ENCODE results near the gene KDM6B.
A peak's percentile ranks its signal among the peaks of the same experiment; 100 is the strongest.

KDM6B gene

DNA sequence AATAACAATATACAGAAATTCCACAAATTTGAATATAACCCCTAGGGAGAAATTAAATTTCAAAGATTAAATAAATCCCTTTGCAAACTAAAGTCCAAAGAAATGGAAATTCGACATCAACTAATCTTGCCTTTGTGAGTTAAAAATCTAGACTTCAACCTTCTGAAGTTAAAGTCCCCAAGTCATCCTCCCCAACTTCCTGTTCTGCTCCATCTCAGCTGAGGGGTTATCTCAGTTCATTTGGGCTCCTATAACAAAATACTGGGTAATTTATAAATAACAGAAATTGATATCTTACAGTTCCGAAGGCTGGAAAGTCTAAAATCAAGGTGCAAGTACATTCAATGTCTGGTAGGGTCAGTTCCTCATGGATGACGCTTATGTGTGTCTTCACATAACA is 22.8 kb upstream of the KDM6B start:
- no peaks in the 10 kb centered on the region for H3K36me3 Mint-ChIP-seq (ENCODE audit: low read depth)
- H3K27ac Mint-ChIP-seq, result no peak overlapping the region
- no peaks in the 10 kb centered on the region for H3K9me3 Mint-ChIP-seq
- H3K4me1 Mint-ChIP-seq, result no peaks in the 10 kb centered on the region
- DNase-seq, result no peak
- no peaks in the 10 kb centered on the region for H3K27me3 Mint-ChIP-seq
- no peak overlapping the region for H3K4me3 Mint-ChIP-seq
- ATAC-seq, result no peak

DNA sequence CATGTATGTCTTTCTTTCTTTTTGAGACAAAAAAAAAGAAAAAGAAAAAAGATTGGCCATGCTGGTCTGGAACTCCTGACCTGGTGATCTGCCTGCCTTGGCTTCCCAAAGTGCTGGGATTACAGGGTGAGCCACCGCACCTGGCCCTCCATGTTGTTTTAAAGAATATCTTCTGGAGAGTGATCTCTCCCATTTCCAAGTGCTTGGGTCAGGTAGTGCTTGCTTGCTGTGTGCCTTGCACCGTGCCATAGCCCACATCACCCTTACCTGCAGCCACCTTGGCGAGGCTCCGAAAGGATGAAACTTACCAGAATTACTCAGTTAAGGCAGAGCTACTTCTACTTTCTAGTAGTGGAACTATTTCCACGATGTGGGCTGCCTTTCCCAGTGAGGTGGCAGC is 19.0 kb upstream of the KDM6B start:
- Mint-ChIP-seq H3K4me1 (no peaks in the 10 kb centered on the region), H3K27ac (no peak overlapping the region), H3K36me3 (ENCODE audit: low read depth) (no peaks in the 10 kb centered on the region), H3K4me3 (no peak overlapping the region), H3K9me3 (no peaks in the 10 kb centered on the region), H3K27me3 (no peaks in the 10 kb centered on the region)
- no peak for ATAC-seq
- DNase-seq, result no peak

GRCh38 chr17:7816926-7817642 is 16.9 kb upstream of the KDM6B start:
- no peaks in the 10 kb centered on the region for H3K4me1 Mint-ChIP-seq
- DNase-seq (no peak), ATAC-seq (no peak)
- H3K4me3 Mint-ChIP-seq, result no peak overlapping the region
- H3K27me3 Mint-ChIP-seq, result no peaks in the 10 kb centered on the region
- no peak overlapping the region for H3K27ac Mint-ChIP-seq
- no peaks in the 10 kb centered on the region for H3K36me3 Mint-ChIP-seq (ENCODE audit: low read depth)
- H3K9me3 Mint-ChIP-seq, result no peaks in the 10 kb centered on the region

GRCh38 chr17:7817643-7817964 is 16.4 kb upstream of the KDM6B start:
- no peaks in the 10 kb centered on the region for H3K4me1 Mint-ChIP-seq
- ATAC-seq (no peak), DNase-seq (no peak)
- H3K27me3 Mint-ChIP-seq, result no peaks in the 10 kb centered on the region
- H3K4me3 Mint-ChIP-seq, result no peak overlapping the region
- H3K27ac Mint-ChIP-seq, result no peak overlapping the region
- no peaks in the 10 kb centered on the region for H3K9me3 Mint-ChIP-seq
- H3K36me3 Mint-ChIP-seq (ENCODE audit: low read depth), result no peaks in the 10 kb centered on the region

GRCh38 chr17:7818026-7818425 is 16.0 kb upstream of the KDM6B start:
- Mint-ChIP-seq H3K36me3 (ENCODE audit: low read depth) (no peaks in the 10 kb centered on the region), H3K4me3 (no peak overlapping the region), H3K9me3 (no peaks in the 10 kb centered on the region), H3K27ac (no peak overlapping the region), H3K27me3 (no peaks in the 10 kb centered on the region), H3K4me1 (no peaks in the 10 kb centered on the region)
- DNase-seq, result no peak
- ATAC-seq, result no peak

DNA sequence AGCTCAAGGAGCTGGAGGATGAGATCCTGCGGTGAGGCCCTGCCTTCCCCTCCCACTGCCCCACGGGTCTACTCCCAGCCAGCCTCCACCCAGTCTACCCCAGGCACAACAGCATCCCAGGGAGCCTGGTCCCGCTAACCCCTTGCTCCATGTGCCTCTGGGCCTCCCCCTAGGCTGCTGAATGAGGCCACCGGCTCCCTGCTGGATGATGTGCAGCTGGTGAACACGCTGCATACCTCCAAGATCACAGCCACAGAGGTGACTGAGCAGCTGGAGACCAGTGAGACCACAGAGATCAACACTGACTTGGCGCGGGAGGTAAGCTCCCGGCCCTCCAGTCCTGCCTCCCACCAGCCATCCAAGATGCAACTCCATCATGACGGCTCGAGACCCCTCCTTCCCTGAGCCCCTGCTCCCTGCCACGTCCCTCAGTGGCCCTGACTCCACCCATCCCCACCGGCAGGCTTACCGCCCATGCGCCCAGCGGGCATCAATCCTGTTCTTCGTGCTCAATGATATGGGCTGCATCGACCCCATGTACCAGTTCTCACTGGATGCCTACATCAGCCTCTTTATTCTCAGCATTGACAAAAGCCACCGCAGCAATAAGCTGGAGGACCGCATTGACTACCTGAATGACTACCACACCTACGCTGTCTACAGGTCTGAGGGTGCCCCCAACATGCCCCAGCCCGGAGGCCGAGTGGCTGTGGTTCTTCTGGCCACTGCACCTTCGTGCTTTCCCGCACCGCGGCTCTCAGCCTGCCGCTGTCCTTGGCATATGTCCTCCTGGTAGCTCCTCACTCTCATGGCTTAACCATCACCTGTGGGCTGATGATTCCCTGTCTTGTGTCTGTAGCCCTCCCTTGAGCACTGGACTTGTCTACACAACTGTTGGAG is 15.0 kb upstream of the KDM6B start:
- Mint-ChIP-seq H3K4me1 (no peaks in the 10 kb centered on the region), H3K9me3 (no peaks in the 10 kb centered on the region), H3K27ac (no peak overlapping the region), H3K4me3 (no peak overlapping the region), H3K27me3 (no peaks in the 10 kb centered on the region), H3K36me3 (ENCODE audit: low read depth) (no peaks in the 10 kb centered on the region)
- no peak for DNase-seq
- ATAC-seq, result no peak

DNA sequence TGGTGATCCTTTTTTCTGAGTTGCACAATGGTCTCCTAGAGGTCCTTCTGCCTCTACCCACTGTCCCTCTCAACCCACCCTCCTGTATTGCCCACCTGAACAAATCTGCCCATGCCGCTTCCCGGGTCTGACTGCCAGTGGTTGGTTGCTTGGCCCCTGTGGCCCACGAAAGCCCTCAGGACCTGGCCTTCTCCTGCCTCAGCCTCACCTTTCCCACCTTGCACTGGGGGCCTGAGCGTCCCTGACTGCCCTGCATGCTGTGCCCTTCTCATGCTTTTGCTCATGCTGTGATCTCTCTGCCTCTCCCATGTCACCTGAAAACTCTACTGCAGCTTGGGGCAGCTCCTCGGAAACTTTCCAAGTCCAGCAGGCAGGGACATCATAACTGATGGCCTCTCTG is 13.8 kb upstream of the KDM6B start:
- ATAC-seq (no peak), DNase-seq (no peak)
- H3K27ac Mint-ChIP-seq, result no peak overlapping the region
- H3K4me3 Mint-ChIP-seq, result no peak overlapping the region
- no peaks in the 10 kb centered on the region for H3K36me3 Mint-ChIP-seq (ENCODE audit: low read depth)
- H3K9me3 Mint-ChIP-seq, result no peaks in the 10 kb centered on the region
- peaks cover 2% of the 10 kb centered on the region for H3K27me3 Mint-ChIP-seq
- H3K4me1 Mint-ChIP-seq, result peaks cover 2% of the 10 kb centered on the region

DNA sequence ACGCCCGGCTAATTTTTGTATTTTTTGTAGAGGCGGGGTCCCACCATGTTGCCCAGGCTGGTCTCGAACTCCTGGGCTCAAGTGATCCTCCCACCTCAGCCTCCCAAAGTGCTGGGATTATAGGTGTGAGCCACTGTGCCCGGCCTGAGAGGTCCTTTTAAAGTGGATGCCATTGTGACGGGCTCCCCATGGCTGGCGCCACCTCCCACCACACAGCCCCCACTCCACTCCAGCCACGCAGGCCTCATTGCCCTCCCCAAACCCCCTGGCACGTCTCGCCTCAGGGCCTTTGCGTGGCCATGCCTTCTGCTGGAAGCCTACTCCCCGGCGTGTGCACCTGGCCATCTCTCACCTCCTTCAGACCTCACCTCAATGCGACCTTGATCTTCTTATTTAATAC is 11.9 kb upstream of the KDM6B start:
- Mint-ChIP-seq H3K36me3 (ENCODE audit: low read depth) (no peaks in the 10 kb centered on the region), H3K4me3 (no peak overlapping the region), H3K27ac (no peak overlapping the region), H3K27me3 (peaks cover 2% of the 10 kb centered on the region), H3K9me3 (no peaks in the 10 kb centered on the region), H3K4me1 (peaks cover 2% of the 10 kb centered on the region)
- no peak for ATAC-seq
- DNase-seq, result no peak

- Mint-ChIP-seq H3K4me3 (no peak overlapping the region), H3K4me1 (peaks cover 2% of the 10 kb centered on the region), H3K27me3 (peaks cover 6% of the 10 kb centered on the region), H3K27ac (no peak overlapping the region), H3K9me3 (no peaks in the 10 kb centered on the region), H3K36me3 (ENCODE audit: low read depth) (no peaks in the 10 kb centered on the region)
- ATAC-seq (no peak), DNase-seq (no peak)
Measured at GRCh38 chr17:7823581-7824001, 10.4 kb upstream of the KDM6B start.

DNA sequence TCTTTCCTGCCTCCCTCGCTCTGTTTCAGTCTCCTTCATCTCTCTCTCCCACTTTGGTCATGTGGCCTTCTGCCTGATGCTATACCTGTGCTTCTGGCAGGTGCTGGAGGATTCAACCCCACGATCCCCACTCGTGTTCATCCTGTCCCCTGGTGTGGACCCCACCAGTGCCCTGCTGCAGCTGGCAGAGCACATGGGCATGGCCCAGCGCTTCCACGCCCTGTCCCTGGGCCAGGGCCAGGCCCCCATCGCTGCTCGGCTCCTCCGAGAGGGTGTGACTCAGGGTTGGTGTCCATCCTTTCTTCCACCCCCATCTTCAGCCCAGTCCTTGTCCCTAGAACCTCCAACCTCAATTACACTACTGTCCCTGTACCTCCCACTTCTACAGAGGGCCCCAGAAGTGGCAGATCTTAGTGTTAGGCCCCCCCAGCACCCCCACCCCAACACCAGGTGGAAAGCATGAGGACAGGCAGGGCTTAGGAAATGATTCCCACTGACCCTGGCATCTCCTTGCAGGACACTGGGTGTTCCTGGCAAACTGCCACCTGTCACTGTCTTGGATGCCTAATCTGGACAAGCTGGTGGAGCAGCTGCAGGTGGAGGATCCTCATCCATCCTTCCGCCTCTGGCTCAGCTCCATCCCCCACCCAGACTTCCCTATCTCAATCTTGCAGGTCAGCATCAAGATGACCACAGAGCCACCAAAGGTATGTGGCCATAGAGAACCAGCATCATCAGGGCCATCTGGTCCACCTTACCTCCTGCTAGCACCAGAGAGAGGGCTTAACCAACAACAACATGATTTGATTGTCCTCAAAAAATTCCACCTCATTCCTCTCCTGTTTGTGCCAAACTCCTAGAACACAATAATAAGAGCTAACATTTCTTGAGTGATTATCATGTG is 9.7 kb upstream of the KDM6B start:
- Mint-ChIP-seq H3K27me3 (peaks cover 7% of the 10 kb centered on the region), H3K9me3 (no peaks in the 10 kb centered on the region), H3K36me3 (ENCODE audit: low read depth) (no peaks in the 10 kb centered on the region), H3K4me3 (no peak overlapping the region), H3K27ac (no peak overlapping the region), H3K4me1 (peaks cover 2% of the 10 kb centered on the region)
- ATAC-seq (no peak), DNase-seq (no peak)

DNA sequence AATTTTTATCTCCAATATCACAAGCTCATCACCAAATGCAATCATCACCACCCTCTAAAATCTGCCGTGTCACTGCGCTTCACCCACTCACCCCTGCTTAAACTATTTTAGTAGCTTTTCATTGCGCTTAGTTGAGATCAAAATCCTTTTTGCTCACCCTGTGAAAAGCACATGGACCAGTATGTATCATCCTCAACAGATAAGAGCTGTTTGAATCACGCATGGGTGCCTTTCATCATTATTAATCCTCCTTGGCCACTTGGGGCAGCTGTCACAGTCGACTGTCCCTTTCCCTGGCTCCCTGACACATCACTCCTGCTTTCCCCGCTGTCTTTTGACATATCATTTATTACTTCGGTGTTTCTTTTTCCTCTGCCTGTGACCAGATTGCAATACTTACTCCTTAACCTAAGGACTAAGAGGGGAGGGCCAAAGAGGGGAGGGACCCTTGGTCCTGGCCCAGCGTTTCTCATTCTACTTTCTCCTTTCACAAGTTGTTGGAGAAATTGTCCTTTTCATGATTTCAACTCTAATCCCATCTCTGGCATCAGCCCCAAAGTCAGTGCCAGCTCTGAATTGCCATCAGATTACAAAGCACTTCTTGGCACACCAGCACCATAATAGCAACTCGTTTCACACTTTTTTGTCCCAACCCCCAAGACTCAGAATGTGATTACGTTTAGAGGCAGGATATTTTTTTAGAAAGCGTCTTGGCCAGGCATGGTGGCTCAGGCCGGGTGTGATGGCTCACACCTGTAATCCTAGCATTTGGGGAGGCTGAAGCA is 8.6 kb upstream of the KDM6B start:
- Mint-ChIP-seq H3K4me3 (no peak overlapping the region), H3K36me3 (ENCODE audit: low read depth) (no peaks in the 10 kb centered on the region), H3K27me3 (peaks cover 8% of the 10 kb centered on the region), H3K4me1 (peaks cover 2% of the 10 kb centered on the region), H3K9me3 (no peaks in the 10 kb centered on the region), H3K27ac (no peak overlapping the region)
- DNase-seq (no peak), ATAC-seq (peak; percentile 47)

GRCh38 chr17:7830616-7831015 is 3.4 kb upstream of the KDM6B start:
- no peak overlapping the region for H3K4me3 Mint-ChIP-seq
- peaks cover 12% of the 10 kb centered on the region for H3K4me1 Mint-ChIP-seq
- ATAC-seq, result no peak
- no peak for DNase-seq
- H3K27me3 Mint-ChIP-seq, result peaks cover 6% of the 10 kb centered on the region
- no peaks in the 10 kb centered on the region for H3K36me3 Mint-ChIP-seq (ENCODE audit: low read depth)
- no peaks in the 10 kb centered on the region for H3K9me3 Mint-ChIP-seq
- peak overlapping the region; percentile 38 for H3K27ac Mint-ChIP-seq

DNA sequence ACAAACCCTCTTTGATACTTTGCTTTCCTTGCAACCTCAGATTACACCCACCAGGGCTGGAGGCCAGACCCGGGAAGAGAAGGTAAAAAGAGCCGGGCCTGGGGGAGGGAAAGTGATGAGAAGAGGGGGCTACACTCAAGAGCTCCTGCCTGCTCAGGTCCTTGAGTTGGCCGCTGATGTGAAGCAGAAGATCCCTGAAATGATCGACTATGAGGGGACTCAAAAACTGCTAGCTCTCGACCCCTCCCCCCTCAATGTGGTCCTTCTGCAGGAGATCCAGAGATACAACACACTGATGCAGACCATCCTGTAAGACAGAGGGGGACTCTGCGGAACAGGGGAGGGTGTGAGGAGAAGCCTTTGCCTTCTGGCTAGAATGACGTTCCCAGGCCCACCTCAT is 2.8 kb upstream of the KDM6B start:
- DNase-seq (no peak), ATAC-seq (no peak)
- H3K9me3 Mint-ChIP-seq, result no peaks in the 10 kb centered on the region
- H3K36me3 Mint-ChIP-seq (ENCODE audit: low read depth), result no peaks in the 10 kb centered on the region
- no peak overlapping the region for H3K27ac Mint-ChIP-seq
- H3K4me3 Mint-ChIP-seq, result no peak overlapping the region
- H3K27me3 Mint-ChIP-seq, result peaks cover 6% of the 10 kb centered on the region
- peaks cover 14% of the 10 kb centered on the region for H3K4me1 Mint-ChIP-seq

DNA sequence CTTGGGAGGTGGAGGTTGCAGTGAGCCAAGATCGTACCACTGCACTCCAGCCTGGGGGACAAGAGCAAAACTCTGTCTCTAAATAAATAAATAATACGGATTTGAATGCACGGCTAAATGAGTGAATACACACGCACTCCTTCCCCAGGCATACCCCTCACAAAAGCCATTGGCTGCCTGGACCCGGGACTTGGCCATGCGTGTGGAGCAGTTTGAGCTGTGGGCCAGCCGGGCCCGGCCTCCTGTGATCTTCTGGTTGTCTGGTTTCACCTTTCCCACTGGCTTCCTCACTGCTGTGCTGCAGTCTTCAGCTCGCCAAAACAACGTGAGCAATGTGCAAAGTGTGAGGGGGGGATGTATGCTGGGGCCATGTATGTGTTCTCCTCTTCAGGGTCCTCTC is 1.6 kb upstream of the KDM6B start:
- Mint-ChIP-seq H3K4me3 (no peak overlapping the region), H3K4me1 (peaks cover 25% of the 10 kb centered on the region), H3K27me3 (peaks cover 6% of the 10 kb centered on the region), H3K27ac (no peak overlapping the region), H3K9me3 (no peaks in the 10 kb centered on the region), H3K36me3 (ENCODE audit: low read depth) (no peaks in the 10 kb centered on the region)
- DNase-seq (no peak), ATAC-seq (no peak)

All from activated naive CD8-positive, alpha-beta T cell treated with anti-CD3 and anti-CD28 coated beads, Interleukin-2, amount 50 U/mL, for 24 hours (primary cell).